Neural crest cell (in vitro differentiated cells): Measurements from ENCODE around the gene OSBP2. TPM values are rescaled to one million over a fixed set of nuclear protein-coding genes. Genes with fewer than 3 reads are reported as not detected.
"Not testable (repeated sequence)": the region's sequence is repeated elsewhere in the genome, so short reads cannot be mapped to it uniquely, and the experiment has no call there.

Source experiments
- DNase-seq: peaks from one replicate; pipeline ENCODE4 v3.0.0; 2021; ENCODE audit warnings: low read depth, mixed read lengths, low spot score
- H3K27ac Mint-ChIP-seq: one replicate; pipeline ENCODE4 v1.8.0; 2021; ENCODE audit warnings: mild to moderate bottlenecking, mixed read lengths; ENCODE audit not compliant: unreplicated experiment
- H3K27me3 Mint-ChIP-seq: 2 replicates; pipeline ENCODE4 v1.8.0; 2021; ENCODE audit warnings: low read depth, mild to moderate bottlenecking, mixed read lengths
- H3K36me3 Mint-ChIP-seq: 2 replicates; pipeline ENCODE4 v1.8.0; 2021; ENCODE audit warnings: low read depth, mild to moderate bottlenecking, mixed read lengths
- H3K4me1 Mint-ChIP-seq: 2 replicates; pipeline ENCODE4 v1.8.0; 2021; ENCODE audit warnings: mixed read lengths
- H3K4me3 Mint-ChIP-seq: one replicate; pipeline ENCODE4 v1.8.0; 2021; ENCODE audit warnings: mild to moderate bottlenecking, mixed read lengths
- H3K9me3 Mint-ChIP-seq: 2 replicates; pipeline ENCODE4 v1.8.0; 2021; ENCODE audit warnings: mixed read lengths
- CTCF ChIP-seq: fragments of 200-600 bp; sonication (generic); conservative IDR thresholded peaks from 2 replicates; pipeline ENCODE4 v1.5.0; 2021; ENCODE audit warnings: antibody characterized with exemption, mild to moderate bottlenecking
- total RNA-seq: library from RNA; stranded (reverse); gene quantifications from 2 replicates; pipeline ENCODE4 v1.2.1, GENCODE V29; 2021

OSBP2 gene
- total RNA-seq, 1 donor from 2014 or later = 2.8 TPM

- Mint-ChIP-seq H3K27ac (no peak overlapping the region), H3K4me3 (no peak overlapping the region), H3K4me1 (peaks cover 10% of the 10 kb centered on the region), H3K9me3 (no peaks in the 10 kb centered on the region), H3K36me3 (no peaks in the 10 kb centered on the region), H3K27me3 (no peaks in the 10 kb centered on the region)
- no peak for DNase-seq
- TF ChIP-seq CTCF = no peak
Observed at GRCh38 chr22:30770716-30771115, 76.0 kb downstream of the OSBP2 start.

GRCh38 chr22:30773919-30774318 is 79.2 kb downstream of the OSBP2 start:
- Mint-ChIP-seq H3K36me3 (no peaks in the 10 kb centered on the region), H3K9me3 (no peaks in the 10 kb centered on the region), H3K4me1 (peaks cover 3% of the 10 kb centered on the region), H3K27ac (no peak overlapping the region), H3K4me3 (no peak overlapping the region), H3K27me3 (no peaks in the 10 kb centered on the region)
- DNase-seq = no peak
- TF ChIP-seq CTCF = no peak

GRCh38 chr22:30774566-30774965 is 79.9 kb downstream of the OSBP2 start:
- DNase-seq = no peak
- H3K36me3 Mint-ChIP-seq = no peaks in the 10 kb centered on the region
- H3K27ac Mint-ChIP-seq = no peak overlapping the region
- H3K9me3 Mint-ChIP-seq = no peaks in the 10 kb centered on the region
- peaks cover 6% of the 10 kb centered on the region for H3K4me1 Mint-ChIP-seq
- no peaks in the 10 kb centered on the region for H3K27me3 Mint-ChIP-seq
- no peak overlapping the region for H3K4me3 Mint-ChIP-seq
- no peak for TF ChIP-seq CTCF

GRCh38 chr22:30776476-30776875 is 81.8 kb downstream of the OSBP2 start:
- DNase-seq = no peak
- H3K27ac Mint-ChIP-seq = no peak overlapping the region
- TF ChIP-seq CTCF = no peak
- H3K36me3 Mint-ChIP-seq = no peaks in the 10 kb centered on the region
- H3K9me3 Mint-ChIP-seq = no peaks in the 10 kb centered on the region
- H3K4me3 Mint-ChIP-seq = no peak overlapping the region
- no peaks in the 10 kb centered on the region for H3K27me3 Mint-ChIP-seq
- peaks cover 15% of the 10 kb centered on the region for H3K4me1 Mint-ChIP-seq

GRCh38 chr22:30777146-30777545 is 82.5 kb downstream of the OSBP2 start:
- H3K27me3 Mint-ChIP-seq, H3K27ac Mint-ChIP-seq, H3K4me3 Mint-ChIP-seq, H3K36me3 Mint-ChIP-seq, DNase-seq, H3K9me3 Mint-ChIP-seq: not testable (repeated sequence)
- H3K4me1 Mint-ChIP-seq = peaks cover 15% of the 10 kb centered on the region

- H3K36me3 Mint-ChIP-seq = no peaks in the 10 kb centered on the region
- no peaks in the 10 kb centered on the region for H3K27me3 Mint-ChIP-seq
- TF ChIP-seq CTCF = no peak
- no peak for DNase-seq
- H3K9me3 Mint-ChIP-seq = no peaks in the 10 kb centered on the region
- no peak overlapping the region for H3K27ac Mint-ChIP-seq
- H3K4me3 Mint-ChIP-seq = no peak overlapping the region
- H3K4me1 Mint-ChIP-seq = peaks cover 15% of the 10 kb centered on the region
Observed at GRCh38 chr22:30777587-30777986, 82.9 kb downstream of the OSBP2 start.
